Measurements from ENCODE around the gene LETMD1.
"Not testable (repeated sequence)": the region's sequence is repeated elsewhere in the genome, so short reads cannot be mapped to it uniquely, and the experiment has no call there.

The LETMD1 gene

GRCh38 chr12:51047655-51048540 is at the start of gene LETMD1:
LETMD1 (plus strand) TSS chr12:51048327; CDS start chr12:51048357, 30 bp downstream.
- DNase-seq = peak; percentile 97

- DNase-seq = no peak
These were observed 49.0 kb upstream of the LETMD1 start for GRCh38 chr12:50999093-50999492.

GRCh38 chr12:51000245-51000644 is 47.9 kb upstream of the LETMD1 start:
- DNase-seq = no peak

GRCh38 chr12:51001799-51002198 is 46.3 kb upstream of the LETMD1 start:
- no peak for DNase-seq

GRCh38 chr12:51004504-51004903 is 43.6 kb upstream of the LETMD1 start:
- no peak for DNase-seq

GRCh38 chr12:51005030-51005429 is 43.1 kb upstream of the LETMD1 start:
- no peak for DNase-seq

GRCh38 chr12:51005671-51006070 is 42.5 kb upstream of the LETMD1 start:
- no peak for DNase-seq

GRCh38 chr12:51008329-51009055 is 39.6 kb upstream of the LETMD1 start:
- no peak for DNase-seq

- no peak for DNase-seq
These were observed 39.1 kb upstream of the LETMD1 start for GRCh38 chr12:51009056-51009440.

- DNase-seq = no peak
These were observed 36.2 kb upstream of the LETMD1 start for GRCh38 chr12:51011955-51012354.

GRCh38 chr12:51012570-51013236 is 35.4 kb upstream of the LETMD1 start:
- no peak for DNase-seq

- no peak for DNase-seq
These were observed 34.7 kb upstream of the LETMD1 start for GRCh38 chr12:51013441-51013840.

- DNase-seq = not testable (repeated sequence)
These were observed 33.7 kb upstream of the LETMD1 start for GRCh38 chr12:51014467-51014866.

- no peak for DNase-seq
These were observed 30.7 kb upstream of the LETMD1 start for GRCh38 chr12:51017452-51017851.

- no peak for DNase-seq
These were observed 29.2 kb upstream of the LETMD1 start for GRCh38 chr12:51018956-51019355.

GRCh38 chr12:51019927-51020326 is 28.2 kb upstream of the LETMD1 start:
- DNase-seq = no peak

GRCh38 chr12:51020448-51021182 is 27.5 kb upstream of the LETMD1 start:
- DNase-seq = peak; percentile 58

GRCh38 chr12:51021694-51022093 is 26.4 kb upstream of the LETMD1 start:
- no peak for DNase-seq

- DNase-seq = no peak
These were observed 24.3 kb upstream of the LETMD1 start for GRCh38 chr12:51023625-51024382.

- DNase-seq = peak; percentile 16
These were observed 22.7 kb upstream of the LETMD1 start for GRCh38 chr12:51025338-51025835.

- DNase-seq = peak; percentile 86
These were observed 22.1 kb upstream of the LETMD1 start, which contains the start of gene SLC11A2 for GRCh38 chr12:51025836-51026638. SLC11A2 (minus strand) TSS chr12:51026384; CDS start chr12:51010728, 15,656 bp downstream.
